Measurements from ENCODE around the gene MYO7B.
A peak's percentile ranks its signal among the peaks of the same experiment; 100 is the strongest.

Gene MYO7B

GRCh38 chr2:127572841-127573240 lies 37.4 kb downstream of the MYO7B start:
- no peak overlapping the region for H3K27ac ChIP-seq (ENCODE audit: insufficient read depth in 1 of 2, low read depth in 1 of 2, low read length in 2 of 2, poor library complexity in 1 of 2, severe bottlenecking in 2 of 2)
- no peaks in the 10 kb centered on the region for H3K36me3 ChIP-seq (ENCODE audit: control insufficient read depth in 4 of 4, insufficient read depth in 4 of 4, low read length in 3 of 4)
- peaks cover 0 to 24% (median 14%) of the 10 kb centered on the region in 4 experiments for H3K4me1 ChIP-seq (ENCODE audit: control extremely low read depth in 1 of 4, control insufficient read depth in 4 of 4, insufficient read depth in 4 of 4, low read length in 3 of 4)
- 100% methylated on average over 4 of the region's 5 CpGs for WGBS (ENCODE audit: insufficient coverage)
- no peak overlapping the region for H3K4me3 ChIP-seq (ENCODE audit: control insufficient read depth in 1 of 7, extremely low read depth in 1 of 7, insufficient read depth in 4 of 7, low read depth in 2 of 7, low read length in 6 of 7)
- DNase-seq, result no peak
- ChIA-PET CTCF (no interaction called here), POLR2A (no interaction called here)
- no peaks in the 10 kb centered on the region for H3K9me3 ChIP-seq (ENCODE audit: control extremely low read depth in 1 of 5, control insufficient read depth in 4 of 5, insufficient read depth in 2 of 5, low read depth in 1 of 5, low read length in 4 of 5)
- no peaks in the 10 kb centered on the region for H3K27me3 ChIP-seq (replicated peaks in 2 of 5; ENCODE audit: control insufficient read depth in 4 of 5, insufficient read depth in 5 of 5, low read length in 4 of 5)

DNA sequence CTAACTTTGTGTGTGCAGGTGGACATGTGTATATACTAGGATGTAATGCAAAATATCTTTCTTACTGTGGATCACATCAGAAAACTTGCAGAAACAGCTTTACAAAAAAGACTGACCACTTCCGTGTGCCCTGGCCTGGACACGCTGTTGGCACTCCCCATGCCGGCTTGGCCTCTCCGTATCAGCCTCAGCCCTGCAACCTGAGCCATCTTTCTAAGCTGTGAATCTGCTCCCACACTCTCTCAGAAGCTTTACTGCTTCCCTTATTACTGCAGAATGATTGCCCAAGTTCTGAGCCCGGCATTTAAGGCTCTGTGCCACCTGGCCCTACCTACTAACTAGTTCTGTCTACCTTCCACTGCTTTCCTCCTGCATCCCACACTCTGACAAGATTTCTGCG lies 37.8 kb downstream of the MYO7B start:
- 94% methylated on average over 6 of the region's 6 CpGs for WGBS (ENCODE audit: insufficient coverage)
- POLR2A ChIA-PET, result no interaction called here
- Histone ChIP-seq H3K9me3 (ENCODE audit: control extremely low read depth in 1 of 5, control insufficient read depth in 4 of 5, insufficient read depth in 2 of 5, low read depth in 1 of 5, low read length in 4 of 5) (no peaks in the 10 kb centered on the region), H3K27me3 (replicated peaks in 2 of 5; ENCODE audit: control insufficient read depth in 4 of 5, insufficient read depth in 5 of 5, low read length in 4 of 5) (no peaks in the 10 kb centered on the region), H3K4me1 (ENCODE audit: control extremely low read depth in 1 of 4, control insufficient read depth in 4 of 4, insufficient read depth in 4 of 4, low read length in 3 of 4) (peaks cover 0 to 24% (median 14%) of the 10 kb centered on the region in 4 experiments), H3K36me3 (ENCODE audit: control insufficient read depth in 4 of 4, insufficient read depth in 4 of 4, low read length in 3 of 4) (no peaks in the 10 kb centered on the region), H3K27ac (ENCODE audit: insufficient read depth in 1 of 2, low read depth in 1 of 2, low read length in 2 of 2, poor library complexity in 1 of 2, severe bottlenecking in 2 of 2) (no peak overlapping the region), H3K4me3 (ENCODE audit: control insufficient read depth in 1 of 7, extremely low read depth in 1 of 7, insufficient read depth in 4 of 7, low read depth in 2 of 7, low read length in 6 of 7) (no peak overlapping the region)
- CTCF ChIA-PET, result no interaction called here
- DNase-seq, result no peak

DNA sequence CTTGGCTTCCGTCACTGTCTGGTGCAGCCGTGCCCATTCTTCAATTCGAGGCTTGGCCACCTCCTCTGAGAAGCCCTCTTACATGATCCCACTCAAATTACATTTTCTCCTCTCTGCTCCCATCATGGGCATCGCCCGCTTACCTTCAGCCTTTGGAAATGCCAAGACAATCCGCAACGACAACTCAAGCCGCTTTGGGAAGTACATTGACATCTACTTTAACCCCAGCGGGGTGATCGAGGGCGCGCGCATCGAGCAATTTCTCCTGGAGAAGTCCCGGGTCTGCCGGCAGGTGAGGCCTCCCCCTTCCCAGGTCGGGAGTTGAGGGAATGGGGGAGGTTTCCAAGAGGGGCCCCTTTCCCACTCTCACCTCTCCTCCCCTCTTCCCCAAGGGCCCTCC lies 38.3 kb downstream of the MYO7B start:
- Histone ChIP-seq H3K9me3 (ENCODE audit: control extremely low read depth in 1 of 5, control insufficient read depth in 4 of 5, insufficient read depth in 2 of 5, low read depth in 1 of 5, low read length in 4 of 5) (no peaks in the 10 kb centered on the region), H3K4me1 (ENCODE audit: control extremely low read depth in 1 of 4, control insufficient read depth in 4 of 4, insufficient read depth in 4 of 4, low read length in 3 of 4) (peaks cover 0 to 24% (median 14%) of the 10 kb centered on the region in 4 experiments), H3K36me3 (ENCODE audit: control insufficient read depth in 4 of 4, insufficient read depth in 4 of 4, low read length in 3 of 4) (no peaks in the 10 kb centered on the region), H3K27me3 (replicated peaks in 2 of 5; ENCODE audit: control insufficient read depth in 4 of 5, insufficient read depth in 5 of 5, low read length in 4 of 5) (no peaks in the 10 kb centered on the region), H3K27ac (ENCODE audit: insufficient read depth in 1 of 2, low read depth in 1 of 2, low read length in 2 of 2, poor library complexity in 1 of 2, severe bottlenecking in 2 of 2) (no peak overlapping the region), H3K4me3 (ENCODE audit: control insufficient read depth in 1 of 7, extremely low read depth in 1 of 7, insufficient read depth in 4 of 7, low read depth in 2 of 7, low read length in 6 of 7) (no peak overlapping the region)
- no peak for DNase-seq
- ChIA-PET POLR2A (no interaction called here), CTCF (no interaction called here)
- 97% methylated on average over 12 of the region's 17 CpGs for WGBS (ENCODE audit: insufficient coverage)

GRCh38 chr2:127574656-127575055 lies 39.2 kb downstream of the MYO7B start:
- H3K4me3 ChIP-seq (ENCODE audit: control insufficient read depth in 1 of 7, extremely low read depth in 1 of 7, insufficient read depth in 4 of 7, low read depth in 2 of 7, low read length in 6 of 7), result no peak overlapping the region
- 89% methylated on average over 3 of the region's 3 CpGs for WGBS (ENCODE audit: insufficient coverage)
- H3K9me3 ChIP-seq (ENCODE audit: control extremely low read depth in 1 of 5, control insufficient read depth in 4 of 5, insufficient read depth in 2 of 5, low read depth in 1 of 5, low read length in 4 of 5), result no peaks in the 10 kb centered on the region
- POLR2A ChIA-PET, result no interaction called here
- H3K36me3 ChIP-seq (ENCODE audit: control insufficient read depth in 4 of 4, insufficient read depth in 4 of 4, low read length in 3 of 4), result no peaks in the 10 kb centered on the region
- CTCF ChIA-PET, result interaction anchor here (0.8 to 1.2 kb wide), 3 partner anchors 17 to 46 kb away, joined by 3 to 4 read pairs (median 3); no protein-coding TSS in a partner anchor
- no peak overlapping the region for H3K27ac ChIP-seq (ENCODE audit: insufficient read depth in 1 of 2, low read depth in 1 of 2, low read length in 2 of 2, poor library complexity in 1 of 2, severe bottlenecking in 2 of 2)
- H3K27me3 ChIP-seq (replicated peaks in 2 of 5; ENCODE audit: control insufficient read depth in 4 of 5, insufficient read depth in 5 of 5, low read length in 4 of 5), result no peaks in the 10 kb centered on the region
- no peak for DNase-seq
- H3K4me1 ChIP-seq (ENCODE audit: control extremely low read depth in 1 of 4, control insufficient read depth in 4 of 4, insufficient read depth in 4 of 4, low read length in 3 of 4), result peaks cover 0 to 24% (median 14%) of the 10 kb centered on the region in 4 experiments

GRCh38 chr2:127575185-127575765 lies 39.8 kb downstream of the MYO7B start:
- POLR2A ChIA-PET, result no interaction called here
- no CpG with 5 or more reads among the region's 4 CpGs for WGBS (ENCODE audit: insufficient coverage)

GRCh38 chr2:127575941-127576432 lies 40.5 kb downstream of the MYO7B start:
- POLR2A ChIA-PET, result no interaction called here
- H3K4me1 ChIP-seq (ENCODE audit: control extremely low read depth in 1 of 4, control insufficient read depth in 4 of 4, insufficient read depth in 4 of 4, low read length in 3 of 4), result peaks cover 0 to 28% (median 14%) of the 10 kb centered on the region in 4 experiments
- no peak overlapping the region for H3K27ac ChIP-seq (ENCODE audit: insufficient read depth in 1 of 2, low read depth in 1 of 2, low read length in 2 of 2, poor library complexity in 1 of 2, severe bottlenecking in 2 of 2)
- no peaks in the 10 kb centered on the region for H3K9me3 ChIP-seq (ENCODE audit: control extremely low read depth in 1 of 5, control insufficient read depth in 4 of 5, insufficient read depth in 2 of 5, low read depth in 1 of 5, low read length in 4 of 5)
- H3K36me3 ChIP-seq (ENCODE audit: control insufficient read depth in 4 of 4, insufficient read depth in 4 of 4, low read length in 3 of 4), result no peaks in the 10 kb centered on the region
- WGBS (ENCODE audit: insufficient coverage), result 91% methylated on average over 8 of the region's 11 CpGs
- H3K4me3 ChIP-seq (ENCODE audit: control insufficient read depth in 1 of 7, extremely low read depth in 1 of 7, insufficient read depth in 4 of 7, low read depth in 2 of 7, low read length in 6 of 7), result peak overlapping the region in 1 of 7 experiments; percentile 7
- no peaks in the 10 kb centered on the region for H3K27me3 ChIP-seq (replicated peaks in 2 of 5; ENCODE audit: control insufficient read depth in 4 of 5, insufficient read depth in 5 of 5, low read length in 4 of 5)
- DNase-seq, result no peak
- CTCF ChIA-PET, result no interaction called here

More at GRCh38 chr2:127575185-127575765, 39.8 kb downstream of the MYO7B start:
- Histone ChIP-seq H3K4me3 (ENCODE audit: control insufficient read depth in 1 of 7, extremely low read depth in 1 of 7, insufficient read depth in 4 of 7, low read depth in 2 of 7, low read length in 6 of 7) (peak overlapping the region in 1 of 7 experiments; percentile 7), H3K4me1 (ENCODE audit: control extremely low read depth in 1 of 4, control insufficient read depth in 4 of 4, insufficient read depth in 4 of 4, low read length in 3 of 4) (peaks cover 0 to 26% (median 14%) of the 10 kb centered on the region in 4 experiments), H3K27me3 (replicated peaks in 2 of 5; ENCODE audit: control insufficient read depth in 4 of 5, insufficient read depth in 5 of 5, low read length in 4 of 5) (no peaks in the 10 kb centered on the region), H3K9me3 (ENCODE audit: control extremely low read depth in 1 of 5, control insufficient read depth in 4 of 5, insufficient read depth in 2 of 5, low read depth in 1 of 5, low read length in 4 of 5) (no peaks in the 10 kb centered on the region), H3K27ac (ENCODE audit: insufficient read depth in 1 of 2, low read depth in 1 of 2, low read length in 2 of 2, poor library complexity in 1 of 2, severe bottlenecking in 2 of 2) (no peak overlapping the region), H3K36me3 (ENCODE audit: control insufficient read depth in 4 of 4, insufficient read depth in 4 of 4, low read length in 3 of 4) (no peaks in the 10 kb centered on the region)
- CTCF ChIA-PET, result interaction anchor here (0.8 to 1.2 kb wide), 3 partner anchors 16 to 47 kb away, joined by 3 to 4 read pairs (median 3); no protein-coding TSS in a partner anchor
- peak; percentile 14 to 74 (median 67) for DNase-seq

GRCh38 chr2:127576433-127577207 lies 41.1 kb downstream of the MYO7B start:
- ChIA-PET POLR2A (no interaction called here), CTCF (no interaction called here)
- Histone ChIP-seq H3K4me3 (ENCODE audit: control insufficient read depth in 1 of 7, extremely low read depth in 1 of 7, insufficient read depth in 4 of 7, low read depth in 2 of 7, low read length in 6 of 7) (no peak overlapping the region), H3K27ac (ENCODE audit: insufficient read depth in 1 of 2, low read depth in 1 of 2, low read length in 2 of 2, poor library complexity in 1 of 2, severe bottlenecking in 2 of 2) (no peak overlapping the region), H3K9me3 (ENCODE audit: control extremely low read depth in 1 of 5, control insufficient read depth in 4 of 5, insufficient read depth in 2 of 5, low read depth in 1 of 5, low read length in 4 of 5) (no peaks in the 10 kb centered on the region), H3K27me3 (replicated peaks in 2 of 5; ENCODE audit: control insufficient read depth in 4 of 5, insufficient read depth in 5 of 5, low read length in 4 of 5) (no peaks in the 10 kb centered on the region), H3K4me1 (ENCODE audit: control extremely low read depth in 1 of 4, control insufficient read depth in 4 of 4, insufficient read depth in 4 of 4, low read length in 3 of 4) (peaks cover 0 to 28% (median 14%) of the 10 kb centered on the region in 4 experiments), H3K36me3 (ENCODE audit: control insufficient read depth in 4 of 4, insufficient read depth in 4 of 4, low read length in 3 of 4) (no peaks in the 10 kb centered on the region)
- no peak for DNase-seq
- WGBS (ENCODE audit: insufficient coverage), result 94% methylated on average over 20 of the region's 26 CpGs

All from common myeloid progenitor, CD34-positive (primary cell).